ENCODE results near the gene SUSD6. TPM values are rescaled to one million over a fixed set of nuclear protein-coding genes. Genes with fewer than 3 reads are reported as not detected.
"Not testable (repeated sequence)": the region's sequence is repeated elsewhere in the genome, so short reads cannot be mapped to it uniquely, and the experiment has no call there.

The SUSD6 gene
- total RNA-seq, 1 experiment from 2014 or later = 1.4 TPM

GRCh38 chr14:69586404-69586803, 25.0 kb upstream of the SUSD6 start:
- no peak for DNase-seq (ENCODE audit: low spot score)

GRCh38 chr14:69587389-69587788, 24.0 kb upstream of the SUSD6 start:
- DNase-seq (ENCODE audit: low spot score) = no peak
- in situ Hi-C loops (cut with HindIII; ENCODE audit: low sequenced_read_pairs) = no loop called here

More at GRCh38 chr14:69586404-69586803, 25.0 kb upstream of the SUSD6 start:
- in situ Hi-C loops (cut with HindIII; ENCODE audit: low sequenced_read_pairs) = no loop called here

GRCh38 chr14:69591317-69591716, 20.1 kb upstream of the SUSD6 start:
- no peak for DNase-seq (ENCODE audit: low spot score)
- in situ Hi-C loops (cut with HindIII; ENCODE audit: low sequenced_read_pairs) = no loop called here

GRCh38 chr14:69593018-69593677, 18.2 kb upstream of the SUSD6 start:
- no peak for DNase-seq (ENCODE audit: low spot score)
- in situ Hi-C loops (cut with HindIII; ENCODE audit: low sequenced_read_pairs) = no loop called here

DNA sequence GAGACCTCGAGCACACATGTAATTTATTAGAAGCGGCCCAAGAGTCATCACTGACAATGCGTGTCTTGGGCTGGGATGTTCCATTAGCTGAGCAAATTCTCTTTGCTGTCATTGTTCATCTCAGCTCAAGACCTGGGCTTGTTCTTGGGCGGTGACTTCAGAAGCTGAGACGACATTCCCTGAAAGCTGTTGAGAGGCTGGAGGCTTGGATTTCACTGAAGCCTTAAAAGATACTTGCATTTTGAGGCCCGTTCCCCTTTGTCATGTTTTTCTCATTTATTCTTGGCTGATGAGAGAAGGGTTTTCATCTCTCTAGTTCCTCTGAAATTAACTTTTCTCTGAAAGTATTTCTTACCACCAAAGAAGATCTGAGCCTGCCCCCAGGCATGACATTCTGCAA, 16.6 kb upstream of the SUSD6 start:
- in situ Hi-C loops (cut with HindIII; ENCODE audit: low sequenced_read_pairs) = no loop called here
- DNase-seq (ENCODE audit: low spot score) = peak; percentile 14

DNA sequence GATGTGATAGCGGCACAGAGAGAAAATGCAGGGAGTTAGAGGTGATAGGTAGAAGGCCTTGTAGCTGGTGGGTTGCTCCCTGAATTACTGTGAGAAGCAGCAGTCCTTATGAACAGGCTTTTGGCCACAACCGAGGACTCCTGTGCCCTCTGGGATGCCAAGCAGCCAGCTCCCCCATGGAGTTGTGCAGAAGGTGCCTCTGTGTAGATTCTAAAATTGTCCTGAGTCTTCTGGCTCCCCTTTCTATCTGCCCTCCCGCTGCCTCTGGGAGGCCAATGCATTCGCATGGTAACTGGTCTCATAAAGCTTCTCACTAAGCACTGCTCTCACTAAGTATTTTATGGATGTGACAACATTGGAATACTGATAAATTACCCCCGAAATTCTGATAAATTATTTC, 16.1 kb upstream of the SUSD6 start:
- in situ Hi-C loops (cut with HindIII; ENCODE audit: low sequenced_read_pairs) = no loop called here
- DNase-seq (ENCODE audit: low spot score) = peak; percentile 84

- DNase-seq (ENCODE audit: low spot score); in situ Hi-C loops (cut with HindIII; ENCODE audit: low sequenced_read_pairs): not testable (repeated sequence)
Measured at GRCh38 chr14:69599431-69599830, 12.0 kb upstream of the SUSD6 start.

DNA sequence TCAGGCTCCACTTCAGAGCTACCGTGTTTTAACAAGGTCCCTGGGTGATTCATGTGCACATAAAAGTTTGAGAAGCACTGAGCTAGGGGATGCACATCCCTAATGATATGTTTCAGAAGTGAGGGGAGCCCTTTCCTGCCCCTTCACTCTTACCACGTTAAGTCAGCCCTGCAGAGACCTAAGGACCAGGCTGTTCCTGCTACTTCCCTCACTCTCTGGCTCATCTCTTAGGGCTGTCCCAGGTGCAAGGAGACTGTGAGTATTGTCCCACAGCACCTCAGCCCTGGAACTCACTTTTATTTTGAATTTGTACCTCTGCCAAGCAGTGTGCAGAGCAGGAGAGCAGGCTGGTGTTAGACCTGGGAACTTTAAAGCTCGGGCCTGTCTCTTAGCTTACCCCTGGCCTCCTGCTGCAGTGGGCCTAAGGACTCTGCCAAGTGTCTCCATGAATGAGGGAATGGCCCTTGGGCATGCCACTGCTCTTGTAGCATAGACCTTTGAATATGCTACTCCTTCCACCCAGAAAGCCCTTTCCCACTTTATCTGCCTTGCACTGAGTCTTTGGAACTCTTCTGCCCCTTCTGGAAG, 11.0 kb upstream of the SUSD6 start:
- no peak for DNase-seq (ENCODE audit: low spot score)
- in situ Hi-C loops (cut with HindIII; ENCODE audit: low sequenced_read_pairs) = no loop called here

DNA sequence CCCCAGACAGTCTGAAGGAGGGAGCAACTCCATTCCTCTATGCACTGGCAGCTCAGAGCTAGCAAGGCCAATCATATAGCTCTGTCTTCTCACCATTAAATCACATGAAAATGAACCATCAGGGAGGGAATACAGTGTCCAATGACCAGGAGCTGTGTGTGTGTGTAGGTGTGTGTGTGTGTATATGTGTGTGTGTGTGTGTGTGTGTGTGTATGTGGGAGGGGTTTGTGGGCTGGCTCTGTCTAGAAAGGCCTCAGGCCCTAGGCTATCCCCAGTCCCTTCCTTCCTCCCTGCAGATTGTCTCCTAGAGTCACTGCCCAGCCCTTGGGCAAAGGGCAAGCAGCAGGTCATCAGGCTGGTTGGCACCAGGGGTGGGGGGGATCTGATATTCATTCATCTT, 5.7 kb upstream of the SUSD6 start:
- DNase-seq (ENCODE audit: low spot score) = peak; percentile 19

DNA sequence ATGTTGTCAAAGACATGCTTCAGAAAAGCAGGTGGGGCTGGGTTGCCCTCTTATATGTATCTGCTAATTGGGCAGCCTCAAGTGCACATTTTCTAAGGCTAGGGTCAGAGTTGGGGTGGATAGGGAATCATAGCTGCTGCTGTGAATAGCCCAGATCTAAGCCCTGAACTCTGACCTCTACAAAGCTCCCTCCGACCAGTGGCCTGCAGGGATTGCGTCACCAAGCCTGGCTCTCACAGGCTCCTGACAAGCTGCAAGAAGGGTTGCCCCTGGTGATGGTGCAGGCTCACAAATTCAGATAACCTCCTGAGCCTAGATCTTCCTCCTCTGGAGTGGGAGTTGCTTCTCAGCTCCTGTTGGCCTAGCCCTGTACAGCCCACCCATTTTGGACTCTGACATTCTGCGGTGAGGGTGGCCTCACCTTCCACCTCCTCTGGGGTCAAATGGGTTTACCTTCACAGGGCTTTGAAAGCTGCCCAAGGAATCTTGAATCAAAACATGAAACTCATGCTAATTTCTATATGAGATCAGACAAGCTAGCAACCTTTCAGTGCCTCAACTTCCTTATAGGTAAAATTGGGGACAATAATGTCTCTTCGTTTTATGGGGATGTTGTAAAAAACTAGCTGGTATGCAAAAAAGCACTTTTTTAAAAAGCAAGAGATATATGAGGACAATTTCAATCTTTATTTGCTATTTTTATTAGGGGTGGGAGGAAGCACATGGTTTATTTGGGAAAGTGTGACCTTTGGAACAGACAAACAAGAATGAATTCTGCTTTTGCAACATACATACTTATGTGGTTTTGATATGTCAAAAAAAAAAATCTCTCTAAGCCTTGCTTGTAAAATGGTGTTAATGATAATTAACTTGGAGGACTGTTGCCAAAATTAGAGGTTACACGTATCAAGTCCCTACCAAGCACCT, 4.9 kb upstream of the SUSD6 start:
- no peak for DNase-seq (ENCODE audit: low spot score)
- in situ Hi-C loops (cut with HindIII; ENCODE audit: low sequenced_read_pairs) = no loop called here

More for the DNA sequence above, 5.7 kb upstream of the SUSD6 start:
- in situ Hi-C loops (cut with HindIII; ENCODE audit: low sequenced_read_pairs) = no loop called here

GRCh38 chr14:69610020-69610873, 1.1 kb upstream of the SUSD6 start:
- DNase-seq (ENCODE audit: low spot score) = no peak
- in situ Hi-C loops (cut with HindIII; ENCODE audit: low sequenced_read_pairs) = no loop called here

DNA sequence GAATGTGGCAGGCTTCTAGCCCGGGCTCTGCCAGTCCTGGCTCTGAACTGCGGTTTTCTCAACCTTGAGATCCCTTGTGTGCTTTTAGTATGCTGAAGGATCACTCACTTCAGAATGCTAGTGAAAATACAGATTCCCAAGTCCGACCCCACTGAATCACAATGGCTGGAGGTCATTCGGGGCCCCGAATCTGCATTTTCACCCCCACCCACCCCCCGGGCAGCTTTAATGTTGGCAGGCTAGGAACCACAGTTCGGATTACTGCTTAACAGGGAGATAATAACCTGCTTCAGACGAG, 573 bp upstream of the SUSD6 start:
- DNase-seq (ENCODE audit: low spot score) = peak; percentile 65
- in situ Hi-C loops (cut with HindIII; ENCODE audit: low sequenced_read_pairs) = no loop called here

DNA sequence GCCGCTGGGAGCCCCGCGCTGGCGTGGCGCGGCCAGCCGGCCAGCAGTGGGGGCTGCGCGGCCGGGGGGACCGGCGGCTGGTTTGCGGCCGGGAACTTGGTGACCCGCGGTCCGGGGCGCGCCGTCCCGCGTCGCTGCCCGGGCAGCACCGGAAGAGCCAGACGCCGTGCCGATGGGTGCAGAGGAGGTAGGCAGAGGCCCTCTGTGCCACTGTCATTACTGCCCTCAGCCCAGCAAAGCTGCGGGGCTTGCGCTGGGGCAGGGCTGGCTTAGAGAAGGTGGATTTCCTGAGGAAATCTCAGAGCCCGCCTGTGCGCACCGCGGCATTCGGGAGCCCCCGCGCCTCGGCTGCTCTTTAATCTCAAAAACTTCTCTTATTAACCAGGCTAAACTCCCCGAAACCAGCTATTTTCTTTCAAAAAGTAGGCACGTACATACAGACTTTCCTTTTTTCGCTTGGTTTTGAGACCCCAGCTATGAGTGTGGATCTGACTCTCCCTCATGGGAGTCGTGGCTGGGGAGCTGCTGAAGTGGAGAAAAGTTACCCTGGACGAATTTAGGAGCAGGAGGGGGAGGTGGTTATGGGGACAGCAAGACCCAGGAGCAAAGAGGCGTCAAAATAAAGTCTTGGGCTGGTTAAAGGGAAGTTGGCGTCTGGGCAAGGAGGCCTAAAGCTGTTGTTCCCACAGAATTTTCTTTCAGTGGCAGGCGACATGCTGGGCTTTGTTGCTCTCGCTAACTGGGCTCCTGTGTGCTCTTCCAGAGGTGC, 802 bp downstream of the SUSD6 start:
- in situ Hi-C loops (cut with HindIII; ENCODE audit: low sequenced_read_pairs) = no loop called here
- DNase-seq (ENCODE audit: low spot score) = peak; percentile 34

DNA sequence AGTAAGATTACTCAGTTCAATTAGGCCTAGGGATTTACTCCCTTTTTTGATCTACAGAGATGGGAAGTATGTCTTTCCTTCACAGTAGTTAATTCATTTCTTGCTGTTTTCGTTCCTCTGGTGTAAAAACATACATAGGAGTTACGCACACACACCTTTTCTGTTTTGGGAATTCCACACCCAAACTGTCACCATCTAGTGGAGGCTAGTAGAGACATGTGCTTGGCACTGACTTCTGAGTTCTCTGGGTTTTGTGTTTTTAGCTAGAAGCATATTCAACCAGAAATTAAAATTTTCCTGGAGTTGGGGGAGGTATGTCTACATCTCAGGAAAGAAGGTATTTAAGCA, 1.4 kb downstream of the SUSD6 start:
- in situ Hi-C loops (cut with HindIII; ENCODE audit: low sequenced_read_pairs) = no loop called here
- peak; percentile 78 for DNase-seq (ENCODE audit: low spot score)

DNA sequence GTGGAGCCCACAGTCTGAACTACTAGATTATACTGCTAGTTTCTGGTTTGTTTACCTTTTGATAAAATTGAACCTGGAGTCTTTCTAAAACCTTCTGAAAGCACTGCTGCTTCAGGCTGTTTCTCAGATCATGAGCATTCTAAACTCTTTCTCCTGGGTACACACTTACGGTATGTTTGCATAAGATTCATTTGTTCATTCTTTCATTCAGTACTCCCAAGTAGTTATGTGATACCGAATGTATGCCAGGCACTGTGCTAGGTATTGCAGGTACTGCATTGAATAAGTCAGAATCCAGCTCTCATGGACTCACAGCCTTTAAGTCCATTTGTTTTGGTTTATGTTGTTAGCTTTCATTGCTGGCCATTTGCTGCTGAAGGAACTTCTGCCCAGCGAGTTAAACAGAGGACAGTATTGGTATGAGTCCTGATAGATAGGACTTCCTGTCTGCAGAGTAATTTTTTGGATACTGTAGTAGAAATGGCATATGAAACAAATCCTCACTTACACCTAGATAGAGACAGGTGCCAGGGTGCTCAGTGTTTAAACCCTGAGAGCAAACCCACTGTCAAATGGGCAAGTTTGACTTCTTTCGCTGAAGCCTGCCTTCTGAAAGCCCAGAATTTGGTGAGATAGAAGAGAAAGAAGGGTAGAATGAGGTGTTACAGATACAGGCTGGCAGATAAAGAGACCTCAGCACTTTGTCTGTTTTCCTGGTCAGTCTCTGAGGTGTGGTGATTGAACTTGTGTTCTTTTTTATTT, 2.1 kb downstream of the SUSD6 start:
- peak; percentile 47 for DNase-seq (ENCODE audit: low spot score)
- in situ Hi-C loops (cut with HindIII; ENCODE audit: low sequenced_read_pairs) = no loop called here

DNA sequence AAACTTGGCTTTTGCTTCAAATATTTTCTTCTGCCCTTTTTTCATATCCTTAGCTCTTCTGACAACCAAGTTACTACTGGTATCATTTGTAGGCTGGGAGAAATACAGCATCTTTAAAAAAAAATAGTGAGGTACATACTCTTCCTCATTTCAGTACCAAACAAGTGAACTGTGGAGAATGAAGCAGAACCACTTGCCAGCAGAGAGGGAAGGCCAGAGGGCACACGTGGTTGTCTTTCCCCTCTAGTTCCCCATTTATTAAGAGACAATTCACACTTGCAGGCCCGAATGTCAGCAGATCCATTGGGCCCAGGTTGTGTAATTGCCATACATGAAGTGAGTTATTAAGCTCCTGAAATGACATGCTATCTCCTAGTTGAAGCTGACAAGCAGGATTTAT, 3.2 kb downstream of the SUSD6 start:
- peak; percentile 61 for DNase-seq (ENCODE audit: low spot score)
- in situ Hi-C loops (cut with HindIII; ENCODE audit: low sequenced_read_pairs) = no loop called here

GRCh38 chr14:69615121-69615495, 3.7 kb downstream of the SUSD6 start:
- DNase-seq (ENCODE audit: low spot score) = peak; percentile 56
- in situ Hi-C loops (cut with HindIII; ENCODE audit: low sequenced_read_pairs) = no loop called here

All from G401 (cell line).